Nephron progenitor cell (in vitro differentiated cells): Measurements from ENCODE around the gene TYROBP.

ENCODE experiments used
- DNase-seq: peaks from one replicate; pipeline ENCODE4 v3.0.0; 2021
- H3K27ac Mint-ChIP-seq: 2 replicates; pipeline ENCODE4 v1.8.0; 2021; ENCODE audit warnings: mild to moderate bottlenecking, moderate library complexity, mixed read lengths
- H3K27me3 Mint-ChIP-seq: 2 replicates; pipeline ENCODE4 v1.8.0; 2021; ENCODE audit warnings: mild to moderate bottlenecking, low read depth, mixed read lengths; ENCODE audit not compliant: poor library complexity
- H3K36me3 Mint-ChIP-seq: 2 replicates; pipeline ENCODE4 v1.8.0; 2021; ENCODE audit warnings: low read depth, mixed read lengths
- H3K4me1 Mint-ChIP-seq: 2 replicates; pipeline ENCODE4 v1.8.0; 2021; ENCODE audit warnings: mixed read lengths
- H3K4me3 Mint-ChIP-seq: 2 replicates; pipeline ENCODE4 v1.8.0; 2021; ENCODE audit warnings: mild to moderate bottlenecking, moderate library complexity, mixed read lengths
- H3K9me3 Mint-ChIP-seq: 2 replicates; pipeline ENCODE4 v1.8.0; 2021; ENCODE audit warnings: mild to moderate bottlenecking, moderate library complexity, mixed read lengths
- CTCF ChIP-seq: fragments of 200-600 bp; sonication (generic); IDR thresholded peaks from 2 replicates; pipeline ENCODE4 v1.5.0; 2021; ENCODE audit warnings: antibody characterized with exemption

TYROBP gene

GRCh38 chr19:35944556-35944955, 36.5 kb upstream of the TYROBP start:
- H3K4me3 Mint-ChIP-seq, result no peak overlapping the region
- no peaks in the 10 kb centered on the region for H3K9me3 Mint-ChIP-seq
- DNase-seq, result no peak
- H3K4me1 Mint-ChIP-seq, result peaks cover 7% of the 10 kb centered on the region
- H3K36me3 Mint-ChIP-seq, result peaks cover 26% of the 10 kb centered on the region
- no peak overlapping the region for H3K27ac Mint-ChIP-seq
- no peak for TF ChIP-seq CTCF
- peaks cover 10% of the 10 kb centered on the region for H3K27me3 Mint-ChIP-seq

- Mint-ChIP-seq H3K27ac (peak overlapping the region; percentile 53), H3K27me3 (peaks cover 10% of the 10 kb centered on the region), H3K36me3 (peaks cover 31% of the 10 kb centered on the region), H3K4me1 (peaks cover 4% of the 10 kb centered on the region), H3K4me3 (no peak overlapping the region), H3K9me3 (no peaks in the 10 kb centered on the region)
- no peak for TF ChIP-seq CTCF
- no peak for DNase-seq
These were observed 35.5 kb upstream of the TYROBP start for GRCh38 chr19:35943321-35944301.

GRCh38 chr19:35942235-35942634, 34.1 kb upstream of the TYROBP start:
- no peak overlapping the region for H3K27ac Mint-ChIP-seq
- H3K4me3 Mint-ChIP-seq, result no peak overlapping the region
- TF ChIP-seq CTCF, result no peak
- H3K36me3 Mint-ChIP-seq, result peaks cover 31% of the 10 kb centered on the region
- H3K27me3 Mint-ChIP-seq, result peaks cover 2% of the 10 kb centered on the region
- H3K4me1 Mint-ChIP-seq, result peaks cover 18% of the 10 kb centered on the region
- no peaks in the 10 kb centered on the region for H3K9me3 Mint-ChIP-seq
- no peak for DNase-seq

- Mint-ChIP-seq H3K27ac (peak overlapping the region; percentile 61), H3K36me3 (peaks cover 31% of the 10 kb centered on the region), H3K9me3 (no peaks in the 10 kb centered on the region), H3K4me1 (peaks cover 26% of the 10 kb centered on the region), H3K4me3 (no peak overlapping the region), H3K27me3 (no peaks in the 10 kb centered on the region)
- no peak for TF ChIP-seq CTCF
- no peak for DNase-seq
These were observed 32.7 kb upstream of the TYROBP start for GRCh38 chr19:35940839-35941238.

- no peak overlapping the region for H3K27ac Mint-ChIP-seq
- no peak overlapping the region for H3K4me3 Mint-ChIP-seq
- H3K36me3 Mint-ChIP-seq, result peaks cover 31% of the 10 kb centered on the region
- no peak for TF ChIP-seq CTCF
- no peak for DNase-seq
- no peaks in the 10 kb centered on the region for H3K9me3 Mint-ChIP-seq
- peaks cover 32% of the 10 kb centered on the region for H3K4me1 Mint-ChIP-seq
- H3K27me3 Mint-ChIP-seq, result no peaks in the 10 kb centered on the region
These were observed 32.1 kb upstream of the TYROBP start for GRCh38 chr19:35940078-35940775.
